BLaER1 (cell line): ENCODE results near the gene DEFB123.

Source experiments
- H3K27ac ChIP-seq: shearing (Covaris generic); formaldehyde crosslinking; 2 replicates; pipeline ENCODE4 v1.8.1; 2022
- H3K27me3 ChIP-seq: shearing (Covaris generic); formaldehyde crosslinking; 2 replicates; pipeline ENCODE4 v1.8.1; 2022
- H3K36me3 ChIP-seq: shearing (Covaris generic); formaldehyde crosslinking; 2 replicates; pipeline ENCODE4 v1.8.1; 2022
- H3K4me1 ChIP-seq: shearing (Covaris generic); formaldehyde crosslinking; 2 replicates; pipeline ENCODE4 v1.8.1; 2022
- H3K4me2 ChIP-seq: shearing (Covaris generic); formaldehyde crosslinking; 2 replicates; pipeline ENCODE4 v1.8.1; 2022
- H3K4me3 ChIP-seq: shearing (Covaris generic); formaldehyde crosslinking; 2 replicates; pipeline ENCODE4 v1.8.1; 2022
- H3K9ac ChIP-seq: shearing (Covaris generic); formaldehyde crosslinking; 2 replicates; pipeline ENCODE4 v1.8.1; 2022
- H3K9me3 ChIP-seq: shearing (Covaris generic); formaldehyde crosslinking; 2 replicates; pipeline ENCODE4 v1.8.1; 2022
- H4K20me1 ChIP-seq: shearing (Covaris generic); formaldehyde crosslinking; 2 replicates; pipeline ENCODE4 v1.8.1; 2022
- Cebpa-rat ChIP-seq: shearing (Covaris generic); IDR thresholded peaks from 2 replicates; pipeline ENCODE4 v1.8.1; 2022

Gene DEFB123

GRCh38 chr20:31494131-31494530, 53.7 kb downstream of the DEFB123 start:
- Histone ChIP-seq H3K36me3 (no peaks in the 10 kb centered on the region), H3K4me1 (peaks cover 8% of the 10 kb centered on the region), H4K20me1 (no peaks in the 10 kb centered on the region), H3K4me2 (no peak overlapping the region), H3K27ac (no peak overlapping the region), H3K9ac (no peak overlapping the region), H3K27me3 (no peaks in the 10 kb centered on the region), H3K9me3 (no peaks in the 10 kb centered on the region), H3K4me3 (no peak overlapping the region)
- no peak for TF ChIP-seq Cebpa-rat

DNA sequence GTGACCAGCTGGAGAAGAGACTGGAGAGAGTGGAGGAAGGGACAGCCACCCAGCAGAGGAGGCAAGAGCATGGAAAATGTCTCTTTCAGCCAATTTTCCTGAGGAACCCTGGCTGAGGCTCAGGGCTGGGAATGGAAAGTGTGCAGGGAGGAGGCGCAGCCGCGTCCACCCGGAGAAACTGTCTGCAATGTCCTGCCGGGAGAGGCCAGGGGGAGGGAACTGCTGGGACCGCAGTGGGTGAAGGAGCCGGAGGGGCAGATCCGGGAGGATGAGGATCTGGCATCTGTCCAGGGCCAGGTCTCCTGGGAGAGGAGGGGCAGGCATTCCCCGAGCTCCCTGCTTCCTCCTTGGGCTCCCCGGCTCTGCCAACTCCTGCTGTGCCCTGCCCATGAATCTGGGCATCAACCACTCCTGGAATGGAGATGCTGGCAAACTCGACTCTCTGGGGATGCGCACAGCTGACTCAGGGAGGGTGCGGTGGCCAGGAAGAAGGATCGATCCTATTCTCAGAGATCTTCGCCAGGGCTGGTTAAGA, 56.4 kb downstream of the DEFB123 start:
- Histone ChIP-seq H3K27me3 (no peaks in the 10 kb centered on the region), H3K4me2 (no peak overlapping the region), H4K20me1 (no peaks in the 10 kb centered on the region), H3K36me3 (no peaks in the 10 kb centered on the region), H3K9ac (no peak overlapping the region), H3K4me1 (peaks cover 8% of the 10 kb centered on the region), H3K4me3 (no peak overlapping the region), H3K9me3 (no peaks in the 10 kb centered on the region), H3K27ac (no peak overlapping the region)
- TF ChIP-seq Cebpa-rat = no peak

- no peaks in the 10 kb centered on the region for H3K9me3 ChIP-seq
- H3K27ac ChIP-seq = no peak overlapping the region
These were observed 57.6 kb downstream of the DEFB123 start for GRCh38 chr20:31497838-31498540.

More at GRCh38 chr20:31497838-31498540, 57.6 kb downstream of the DEFB123 start:
- Histone ChIP-seq H4K20me1 (no peaks in the 10 kb centered on the region), H3K27me3 (no peaks in the 10 kb centered on the region), H3K4me3 (no peak overlapping the region), H3K9ac (no peak overlapping the region), H3K4me2 (no peak overlapping the region), H3K36me3 (no peaks in the 10 kb centered on the region), H3K4me1 (peaks cover 2% of the 10 kb centered on the region)
- no peak for TF ChIP-seq Cebpa-rat
